HT-29 (cell line): ENCODE data around the gene AFF3. TPM values are rescaled to one million over a fixed set of nuclear protein-coding genes. Genes with fewer than 3 reads are reported as not detected.
"Not testable (repeated sequence)": the region's sequence is repeated elsewhere in the genome, so short reads cannot be mapped to it uniquely, and the experiment has no call there.

Source experiments
- DNase-seq: peaks from one replicate; pipeline ENCODE4 v3.0.0-alpha.2; 2015; ENCODE audit warnings: low spot score
- total RNA-seq: library from RNA; depleted of rRNA; stranded (reverse); fragments of >200 nt; shearing (Covaris generic); gene quantifications from 2 replicates; pipeline ENCODE4 v1.2.3, GENCODE V29; 2014

Gene AFF3
- total RNA-seq, 1 experiment from 2014 or later = not detected

DNA sequence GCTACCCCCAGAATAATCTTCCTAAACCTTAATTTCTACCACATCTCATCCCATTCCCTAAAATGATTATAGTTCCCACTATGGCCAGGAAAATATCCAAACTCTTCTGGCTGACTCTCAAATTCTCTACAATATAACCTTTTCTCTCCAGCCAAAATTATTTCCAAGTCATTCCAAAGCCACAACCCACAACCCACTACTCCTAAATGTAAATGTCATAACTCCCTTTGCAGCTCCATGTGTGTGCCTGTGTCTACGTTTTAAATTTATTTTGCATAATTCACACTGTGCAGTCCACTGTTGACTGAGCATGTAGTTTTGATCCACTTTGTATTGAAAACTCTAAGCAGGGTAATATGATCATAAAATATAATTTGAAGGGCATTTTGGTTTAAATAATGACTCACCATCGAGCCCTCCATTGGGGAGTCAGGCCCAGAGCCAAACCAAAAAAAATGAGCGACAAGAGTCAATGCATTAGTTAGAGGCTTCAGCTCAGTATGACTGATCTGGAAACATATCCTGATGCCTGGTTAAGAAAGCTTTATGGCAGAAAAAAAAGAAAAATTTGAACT lies 171.0 kb downstream of the AFF3 start:
- no peak for DNase-seq

DNA sequence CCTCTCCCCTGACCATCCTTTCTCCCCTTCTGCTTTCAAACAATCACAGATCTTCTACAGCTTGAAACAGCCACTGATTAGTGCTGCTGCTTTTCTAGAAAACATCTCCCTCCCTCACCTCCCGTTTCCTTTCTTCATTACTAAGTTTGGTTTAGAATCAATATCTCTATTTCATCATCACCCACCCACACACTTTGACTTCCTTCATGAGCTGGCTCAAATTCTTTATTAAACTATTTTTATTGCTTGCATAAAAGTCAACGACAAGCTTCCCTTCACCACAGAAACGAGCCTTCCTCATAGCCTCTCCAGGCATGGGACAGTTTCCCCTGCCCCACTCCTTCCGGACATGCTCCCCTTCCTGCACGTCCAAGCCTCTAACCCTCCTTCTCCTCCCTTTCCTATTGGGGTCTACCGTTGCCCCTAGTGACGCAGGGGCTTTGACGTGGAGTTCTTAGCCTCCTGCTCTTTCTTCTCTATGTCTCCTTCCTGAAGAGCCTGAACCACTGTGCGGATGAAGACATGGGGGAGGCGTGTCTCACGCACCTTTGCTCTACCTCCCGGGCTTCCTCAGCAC lies 172.0 kb downstream of the AFF3 start:
- no peak for DNase-seq

- peak; percentile 9 for DNase-seq
These were observed 181.0 kb downstream of the AFF3 start for GRCh38 chr2:99961196-99961913.

DNA sequence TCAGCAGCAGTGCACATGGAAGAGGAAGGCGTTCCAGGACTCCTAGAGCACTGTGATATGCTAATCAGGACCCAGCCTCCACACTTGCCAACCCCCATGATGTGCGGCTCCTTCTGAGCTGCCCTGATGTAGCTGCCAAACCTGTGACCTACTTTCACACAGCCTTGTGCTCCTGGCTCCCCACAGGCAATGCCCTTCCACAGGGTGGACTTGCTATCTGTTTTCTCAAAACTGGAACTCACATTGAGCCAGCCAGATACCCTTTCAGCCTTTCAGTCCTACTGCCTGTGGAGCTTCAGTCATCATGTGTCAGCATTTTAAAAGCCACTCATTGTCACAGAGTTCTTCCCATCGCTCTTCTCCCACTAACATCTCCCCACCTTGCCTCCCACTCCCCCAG lies 181.6 kb downstream of the AFF3 start:
- no peak for DNase-seq

DNA sequence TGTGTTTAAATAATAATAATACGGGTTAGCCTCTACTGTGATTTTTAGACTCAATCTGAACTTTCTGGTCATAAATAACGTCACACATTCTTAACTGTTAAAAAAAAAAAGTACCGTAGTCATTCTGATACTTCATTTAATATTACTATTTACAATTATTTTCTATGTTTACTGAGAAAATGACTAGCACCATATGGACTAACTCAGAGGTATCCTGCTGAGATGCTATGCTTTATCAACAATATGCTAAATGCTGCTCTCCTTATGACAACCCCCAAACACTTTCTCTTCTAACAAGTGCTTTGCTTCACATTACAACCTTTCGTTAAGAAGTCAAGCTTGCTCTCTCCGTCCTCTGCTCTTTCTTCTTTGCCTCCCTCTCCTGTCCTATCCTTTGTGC lies 182.1 kb downstream of the AFF3 start:
- DNase-seq = no peak

- no peak for DNase-seq
These were observed 183.0 kb downstream of the AFF3 start for GRCh38 chr2:99959261-99960014.

DNA sequence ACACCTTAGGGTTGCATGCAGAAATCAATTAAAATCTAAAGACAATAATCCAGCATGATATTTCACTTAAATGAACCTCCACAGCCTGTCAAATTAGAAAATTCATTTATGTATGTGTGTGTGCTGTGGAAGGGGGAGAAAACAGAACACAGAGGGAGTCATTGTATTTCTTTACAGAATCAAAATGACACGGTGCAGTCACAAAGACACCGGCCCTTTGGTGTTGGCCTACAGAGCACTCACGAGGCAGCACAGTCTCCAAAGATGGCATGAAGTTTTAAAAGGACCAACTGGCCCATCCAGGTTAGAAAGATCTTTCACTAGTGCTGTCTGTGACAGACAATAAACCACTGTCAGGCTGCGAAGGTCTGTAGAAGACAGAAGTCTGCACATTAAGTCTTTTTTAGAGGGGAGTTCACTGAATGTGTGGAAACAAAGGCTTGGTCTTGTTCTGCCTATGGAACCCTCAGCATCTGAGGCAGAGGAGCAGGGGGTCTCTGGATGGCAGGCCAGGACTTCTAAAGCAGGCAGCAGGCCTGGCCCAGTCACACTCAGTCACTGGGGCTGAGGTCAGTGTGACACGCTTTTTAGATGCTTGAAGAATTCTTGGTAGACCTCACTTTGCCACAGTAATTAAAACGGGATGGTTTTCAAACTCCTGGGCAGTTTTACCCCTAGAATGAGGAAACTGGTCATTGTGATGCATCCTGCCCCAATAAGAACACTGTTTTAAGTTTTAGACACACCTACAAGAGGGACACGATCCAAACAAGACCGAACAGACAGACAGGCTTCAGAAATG lies 184.9 kb downstream of the AFF3 start:
- DNase-seq = no peak

DNA sequence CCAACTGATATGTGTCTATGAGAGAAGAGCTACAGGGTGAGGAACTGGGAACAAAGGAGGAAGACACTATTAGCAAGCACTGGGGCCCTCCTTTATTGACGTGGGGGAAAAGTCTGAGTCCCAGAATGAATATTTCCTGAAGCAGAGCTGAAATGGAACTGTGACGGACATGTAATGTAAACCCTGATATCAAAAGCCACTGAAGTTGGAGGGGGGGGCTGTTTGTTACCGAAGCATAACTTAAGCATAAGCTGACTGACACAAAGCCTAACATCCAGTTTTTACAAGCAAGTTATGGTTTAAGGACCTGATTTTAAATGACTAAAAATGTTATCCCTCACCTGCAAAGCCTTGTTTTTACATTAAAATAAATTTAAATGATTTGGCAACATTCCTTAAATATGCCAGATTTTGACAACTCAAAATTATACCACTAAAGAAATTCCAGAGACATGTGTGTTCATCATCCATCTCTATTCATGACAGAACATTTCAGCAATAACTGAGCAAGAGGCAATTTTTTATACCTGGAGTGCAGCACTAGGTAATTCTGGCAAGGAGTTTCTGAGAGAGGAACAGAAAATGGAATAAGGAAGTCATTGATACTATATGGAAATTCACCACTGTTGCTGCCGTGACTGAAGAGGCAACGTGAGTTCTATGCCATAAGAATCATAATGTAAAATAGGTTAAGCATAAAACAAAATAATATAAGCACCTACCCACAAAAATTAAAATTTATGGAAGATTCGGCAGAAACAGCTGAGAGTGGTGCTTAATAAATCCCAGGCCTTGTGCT lies 186.0 kb downstream of the AFF3 start:
- no peak for DNase-seq

- no peak for DNase-seq
These were observed 188.6 kb downstream of the AFF3 start for GRCh38 chr2:99953750-99954149.

DNA sequence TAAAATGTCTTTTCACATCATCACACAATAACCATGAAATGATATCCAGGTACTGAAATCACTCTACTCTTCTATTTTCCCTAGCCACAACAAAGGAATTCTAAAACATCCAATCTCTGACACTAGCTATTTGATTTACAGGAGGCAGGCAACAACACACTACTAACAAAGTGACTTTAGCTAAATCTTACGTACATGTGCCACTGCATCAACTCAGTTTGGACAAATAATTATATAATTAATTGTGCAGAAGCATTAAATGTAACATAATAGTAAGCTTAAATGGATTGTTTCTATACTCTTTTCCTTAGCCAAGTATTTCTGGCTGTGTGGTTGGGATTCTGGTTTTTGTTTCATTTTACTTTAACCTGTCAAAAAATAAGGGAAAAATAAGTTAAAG lies 192.4 kb downstream of the AFF3 start:
- no peak for DNase-seq

DNA sequence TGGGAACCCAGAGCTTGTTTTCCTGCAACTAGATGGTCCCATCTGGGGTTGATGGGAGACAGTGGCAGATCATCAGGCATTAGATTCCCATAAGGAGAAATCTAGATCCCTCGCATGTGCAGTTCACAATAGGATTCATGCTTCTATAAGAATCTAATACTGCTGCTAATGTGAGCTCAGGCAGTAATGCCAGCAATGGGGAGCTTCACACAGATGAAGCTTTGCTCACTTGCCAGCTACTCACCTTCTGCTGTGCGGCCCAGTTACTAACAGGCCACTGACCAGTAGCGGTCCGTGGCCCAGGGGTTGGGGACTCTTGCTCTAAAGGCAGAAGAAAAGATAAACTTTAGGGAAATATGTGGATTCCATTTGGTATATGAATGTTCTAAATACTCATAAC lies 192.9 kb downstream of the AFF3 start:
- no peak for DNase-seq

GRCh38 chr2:99948010-99948409 lies 194.4 kb downstream of the AFF3 start:
- no peak for DNase-seq

- DNase-seq = not testable (repeated sequence)
These were observed 195.0 kb downstream of the AFF3 start for GRCh38 chr2:99947366-99947765.

GRCh38 chr2:99944019-99944418 lies 198.4 kb downstream of the AFF3 start:
- no peak for DNase-seq

- no peak for DNase-seq
These were observed 199.6 kb downstream of the AFF3 start for GRCh38 chr2:99942561-99943347.

DNA sequence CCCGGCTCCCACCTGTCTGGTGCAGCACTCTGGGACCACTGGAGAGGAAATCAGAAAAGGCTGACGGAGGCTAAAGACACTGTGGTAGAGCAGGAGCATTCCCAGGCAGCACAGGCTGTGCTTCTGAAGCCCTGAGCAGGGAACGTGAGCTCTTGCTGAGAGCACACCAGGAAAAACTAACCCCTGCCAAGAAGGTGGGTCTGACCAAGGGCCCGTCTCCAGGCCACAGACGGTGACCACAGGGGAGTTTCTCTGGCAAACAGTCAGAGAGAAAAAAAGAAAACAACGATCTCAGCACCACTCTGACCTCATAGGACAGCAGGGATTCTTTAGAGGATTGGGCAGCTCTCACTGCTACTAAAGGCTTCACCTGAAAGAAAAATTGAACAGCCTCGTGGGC lies 201.4 kb downstream of the AFF3 start:
- no peak for DNase-seq

DNA sequence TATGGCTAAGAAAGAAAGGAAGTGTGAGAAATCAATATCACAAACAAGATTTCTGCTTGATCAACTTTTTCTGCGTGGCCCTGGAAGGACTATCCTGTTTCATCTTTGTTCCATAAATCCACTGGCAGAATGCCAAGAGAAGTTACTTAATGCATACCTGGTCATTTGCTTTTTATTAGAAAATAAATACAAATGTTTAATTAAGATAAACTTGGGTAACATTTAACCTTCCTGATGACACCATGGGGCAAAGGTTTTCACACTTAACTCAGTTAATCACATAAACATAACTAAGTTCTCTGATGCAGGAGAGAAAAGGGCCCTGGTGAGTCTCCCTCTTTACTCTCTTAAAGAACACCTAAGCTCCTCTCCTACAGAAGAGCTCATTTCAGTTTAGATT lies 203.3 kb downstream of the AFF3 start:
- no peak for DNase-seq

- no peak for DNase-seq
These were observed 204.1 kb downstream of the AFF3 start for GRCh38 chr2:99938250-99938649.

- no peak for DNase-seq
These were observed 206.3 kb downstream of the AFF3 start for GRCh38 chr2:99936065-99936464.

DNA sequence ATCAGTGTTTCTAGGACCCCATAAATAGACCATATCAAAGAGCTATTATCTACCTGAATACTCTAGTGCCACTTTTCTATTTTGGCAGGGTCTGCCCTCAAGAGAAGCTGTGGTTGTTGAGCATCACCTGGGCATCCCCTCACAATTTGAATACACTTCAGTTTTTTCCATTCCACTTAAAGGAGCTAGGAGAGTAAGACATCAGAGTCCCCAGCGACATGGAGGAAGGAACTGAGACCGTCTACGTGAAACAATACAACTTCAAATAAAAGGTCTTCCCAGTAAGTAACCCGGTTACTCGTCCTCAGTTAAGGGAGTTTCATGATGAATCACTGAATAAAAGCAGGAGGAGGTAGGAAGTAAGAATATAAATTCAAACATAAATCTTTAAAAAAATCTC lies 206.7 kb downstream of the AFF3 start:
- DNase-seq = no peak
